Stimulated activated naive CD8-positive, alpha-beta T cell treated with anti-CD3 and anti-CD28 coated beads, Interleukin-15, Interleukin-2, amounts not matched to agents 100 ng/mL and 50 ng/mL, for 24 hours (primary cell): ENCODE data around the gene MSRB3.

Source experiments
- H3K27ac Mint-ChIP-seq: one replicate; pipeline ENCODE4 v1.8.0; 2021; ENCODE audit warnings: mild to moderate bottlenecking, mixed read lengths
- H3K27me3 Mint-ChIP-seq: one replicate; pipeline ENCODE4 v1.8.0; 2021; ENCODE audit warnings: mixed read lengths
- H3K36me3 Mint-ChIP-seq: one replicate; pipeline ENCODE4 v1.8.0; 2021; ENCODE audit warnings: low read depth, mixed read lengths
- H3K4me1 Mint-ChIP-seq: one replicate; pipeline ENCODE4 v1.8.0; 2021; ENCODE audit warnings: low read depth, mixed read lengths
- H3K4me3 Mint-ChIP-seq: one replicate; pipeline ENCODE4 v1.8.0; 2021; ENCODE audit warnings: mild to moderate bottlenecking, mixed read lengths
- H3K9me3 Mint-ChIP-seq: one replicate; pipeline ENCODE4 v1.8.0; 2021; ENCODE audit warnings: mixed read lengths

MSRB3 gene

GRCh38 chr12:65492998-65493912 is 214.8 kb downstream of the MSRB3 start:
- Mint-ChIP-seq H3K9me3 (peaks cover 7% of the 10 kb centered on the region), H3K4me1 (no peaks in the 10 kb centered on the region), H3K27me3 (peaks cover 16% of the 10 kb centered on the region), H3K36me3 (no peaks in the 10 kb centered on the region), H3K27ac (no peak overlapping the region), H3K4me3 (no peak overlapping the region)

- Mint-ChIP-seq H3K36me3 (no peaks in the 10 kb centered on the region), H3K4me1 (no peaks in the 10 kb centered on the region), H3K4me3 (no peak overlapping the region), H3K9me3 (peaks cover 7% of the 10 kb centered on the region), H3K27ac (no peak overlapping the region), H3K27me3 (peaks cover 22% of the 10 kb centered on the region)
Observed at GRCh38 chr12:65493913-65494245, 215.4 kb downstream of the MSRB3 start.

GRCh38 chr12:65494537-65494936 is 216.1 kb downstream of the MSRB3 start:
- Mint-ChIP-seq H3K36me3 (no peaks in the 10 kb centered on the region), H3K9me3 (peaks cover 7% of the 10 kb centered on the region), H3K27me3 (peaks cover 24% of the 10 kb centered on the region), H3K4me3 (no peak overlapping the region), H3K27ac (no peak overlapping the region), H3K4me1 (no peaks in the 10 kb centered on the region)

- H3K4me3 Mint-ChIP-seq = no peak overlapping the region
- peaks cover 25% of the 10 kb centered on the region for H3K27me3 Mint-ChIP-seq
- H3K36me3 Mint-ChIP-seq = no peaks in the 10 kb centered on the region
- peaks cover 7% of the 10 kb centered on the region for H3K9me3 Mint-ChIP-seq
- H3K4me1 Mint-ChIP-seq = no peaks in the 10 kb centered on the region
- H3K27ac Mint-ChIP-seq = no peak overlapping the region
Observed at GRCh38 chr12:65495233-65495632, 216.8 kb downstream of the MSRB3 start.

GRCh38 chr12:65496617-65497016 is 218.1 kb downstream of the MSRB3 start:
- Mint-ChIP-seq H3K4me3 (no peak overlapping the region), H3K27me3 (peaks cover 24% of the 10 kb centered on the region), H3K27ac (no peak overlapping the region), H3K36me3 (no peaks in the 10 kb centered on the region), H3K9me3 (peaks cover 5% of the 10 kb centered on the region), H3K4me1 (no peaks in the 10 kb centered on the region)

- Mint-ChIP-seq H3K4me3 (no peak overlapping the region), H3K4me1 (no peaks in the 10 kb centered on the region), H3K9me3 (no peaks in the 10 kb centered on the region), H3K36me3 (no peaks in the 10 kb centered on the region), H3K27ac (no peak overlapping the region), H3K27me3 (peaks cover 19% of the 10 kb centered on the region)
Observed at GRCh38 chr12:65497660-65498059, 219.2 kb downstream of the MSRB3 start.

GRCh38 chr12:65499167-65499566 is 220.7 kb downstream of the MSRB3 start:
- Mint-ChIP-seq H3K4me3 (no peak overlapping the region), H3K4me1 (no peaks in the 10 kb centered on the region), H3K9me3 (no peaks in the 10 kb centered on the region), H3K27ac (no peak overlapping the region), H3K36me3 (no peaks in the 10 kb centered on the region), H3K27me3 (peaks cover 26% of the 10 kb centered on the region)

- no peaks in the 10 kb centered on the region for H3K9me3 Mint-ChIP-seq
- H3K36me3 Mint-ChIP-seq = no peaks in the 10 kb centered on the region
- H3K27ac Mint-ChIP-seq = no peak overlapping the region
- peaks cover 30% of the 10 kb centered on the region for H3K27me3 Mint-ChIP-seq
- H3K4me1 Mint-ChIP-seq = no peaks in the 10 kb centered on the region
- H3K4me3 Mint-ChIP-seq = no peak overlapping the region
Observed at GRCh38 chr12:65500091-65500900, 221.8 kb downstream of the MSRB3 start.

GRCh38 chr12:65501093-65501621 is 222.7 kb downstream of the MSRB3 start:
- Mint-ChIP-seq H3K4me3 (no peak overlapping the region), H3K4me1 (no peaks in the 10 kb centered on the region), H3K27ac (no peak overlapping the region), H3K36me3 (no peaks in the 10 kb centered on the region), H3K27me3 (peaks cover 30% of the 10 kb centered on the region), H3K9me3 (no peaks in the 10 kb centered on the region)

- Mint-ChIP-seq H3K4me3 (no peak overlapping the region), H3K27ac (no peak overlapping the region), H3K4me1 (no peaks in the 10 kb centered on the region), H3K27me3 (peaks cover 30% of the 10 kb centered on the region), H3K9me3 (no peaks in the 10 kb centered on the region), H3K36me3 (no peaks in the 10 kb centered on the region)
Observed at GRCh38 chr12:65501935-65502334, 223.5 kb downstream of the MSRB3 start.

- Mint-ChIP-seq H3K27me3 (peaks cover 16% of the 10 kb centered on the region), H3K9me3 (no peaks in the 10 kb centered on the region), H3K4me3 (no peak overlapping the region), H3K27ac (no peak overlapping the region), H3K36me3 (no peaks in the 10 kb centered on the region), H3K4me1 (no peaks in the 10 kb centered on the region)
Observed at GRCh38 chr12:65504417-65504816, 225.9 kb downstream of the MSRB3 start.

GRCh38 chr12:65505386-65506121 is 227.1 kb downstream of the MSRB3 start:
- no peak overlapping the region for H3K27ac Mint-ChIP-seq
- no peaks in the 10 kb centered on the region for H3K36me3 Mint-ChIP-seq
- no peaks in the 10 kb centered on the region for H3K4me1 Mint-ChIP-seq
- peaks cover 11% of the 10 kb centered on the region for H3K27me3 Mint-ChIP-seq
- H3K4me3 Mint-ChIP-seq = no peak overlapping the region
- no peaks in the 10 kb centered on the region for H3K9me3 Mint-ChIP-seq

- H3K4me3 Mint-ChIP-seq = no peak overlapping the region
- H3K9me3 Mint-ChIP-seq = no peaks in the 10 kb centered on the region
- no peaks in the 10 kb centered on the region for H3K4me1 Mint-ChIP-seq
- H3K27ac Mint-ChIP-seq = no peak overlapping the region
- peaks cover 7% of the 10 kb centered on the region for H3K27me3 Mint-ChIP-seq
- no peaks in the 10 kb centered on the region for H3K36me3 Mint-ChIP-seq
Observed at GRCh38 chr12:65508276-65509035, 230.0 kb downstream of the MSRB3 start.

GRCh38 chr12:65510007-65510406 is 231.5 kb downstream of the MSRB3 start:
- H3K27me3 Mint-ChIP-seq = no peaks in the 10 kb centered on the region
- no peaks in the 10 kb centered on the region for H3K36me3 Mint-ChIP-seq
- no peaks in the 10 kb centered on the region for H3K9me3 Mint-ChIP-seq
- H3K4me1 Mint-ChIP-seq = no peaks in the 10 kb centered on the region
- H3K4me3 Mint-ChIP-seq = no peak overlapping the region
- no peak overlapping the region for H3K27ac Mint-ChIP-seq
